Inflammatory macrophage treated with lipopolysaccharide for 4 hours (primary cell): Measurements from ENCODE around the gene RELCH.
"Not testable (repeated sequence)": the region's sequence is repeated elsewhere in the genome, so short reads cannot be mapped to it uniquely, and the experiment has no call there.

ENCODE experiments used
- DNase-seq: peaks from one replicate; pipeline ENCODE4 v3.0.0-alpha.2; 2020

The RELCH gene, protein sequence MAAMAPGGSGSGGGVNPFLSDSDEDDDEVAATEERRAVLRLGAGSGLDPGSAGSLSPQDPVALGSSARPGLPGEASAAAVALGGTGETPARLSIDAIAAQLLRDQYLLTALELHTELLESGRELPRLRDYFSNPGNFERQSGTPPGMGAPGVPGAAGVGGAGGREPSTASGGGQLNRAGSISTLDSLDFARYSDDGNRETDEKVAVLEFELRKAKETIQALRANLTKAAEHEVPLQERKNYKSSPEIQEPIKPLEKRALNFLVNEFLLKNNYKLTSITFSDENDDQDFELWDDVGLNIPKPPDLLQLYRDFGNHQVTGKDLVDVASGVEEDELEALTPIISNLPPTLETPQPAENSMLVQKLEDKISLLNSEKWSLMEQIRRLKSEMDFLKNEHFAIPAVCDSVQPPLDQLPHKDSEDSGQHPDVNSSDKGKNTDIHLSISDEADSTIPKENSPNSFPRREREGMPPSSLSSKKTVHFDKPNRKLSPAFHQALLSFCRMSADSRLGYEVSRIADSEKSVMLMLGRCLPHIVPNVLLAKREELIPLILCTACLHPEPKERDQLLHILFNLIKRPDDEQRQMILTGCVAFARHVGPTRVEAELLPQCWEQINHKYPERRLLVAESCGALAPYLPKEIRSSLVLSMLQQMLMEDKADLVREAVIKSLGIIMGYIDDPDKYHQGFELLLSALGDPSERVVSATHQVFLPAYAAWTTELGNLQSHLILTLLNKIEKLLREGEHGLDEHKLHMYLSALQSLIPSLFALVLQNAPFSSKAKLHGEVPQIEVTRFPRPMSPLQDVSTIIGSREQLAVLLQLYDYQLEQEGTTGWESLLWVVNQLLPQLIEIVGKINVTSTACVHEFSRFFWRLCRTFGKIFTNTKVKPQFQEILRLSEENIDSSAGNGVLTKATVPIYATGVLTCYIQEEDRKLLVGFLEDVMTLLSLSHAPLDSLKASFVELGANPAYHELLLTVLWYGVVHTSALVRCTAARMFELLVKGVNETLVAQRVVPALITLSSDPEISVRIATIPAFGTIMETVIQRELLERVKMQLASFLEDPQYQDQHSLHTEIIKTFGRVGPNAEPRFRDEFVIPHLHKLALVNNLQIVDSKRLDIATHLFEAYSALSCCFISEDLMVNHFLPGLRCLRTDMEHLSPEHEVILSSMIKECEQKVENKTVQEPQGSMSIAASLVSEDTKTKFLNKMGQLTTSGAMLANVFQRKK

DNA sequence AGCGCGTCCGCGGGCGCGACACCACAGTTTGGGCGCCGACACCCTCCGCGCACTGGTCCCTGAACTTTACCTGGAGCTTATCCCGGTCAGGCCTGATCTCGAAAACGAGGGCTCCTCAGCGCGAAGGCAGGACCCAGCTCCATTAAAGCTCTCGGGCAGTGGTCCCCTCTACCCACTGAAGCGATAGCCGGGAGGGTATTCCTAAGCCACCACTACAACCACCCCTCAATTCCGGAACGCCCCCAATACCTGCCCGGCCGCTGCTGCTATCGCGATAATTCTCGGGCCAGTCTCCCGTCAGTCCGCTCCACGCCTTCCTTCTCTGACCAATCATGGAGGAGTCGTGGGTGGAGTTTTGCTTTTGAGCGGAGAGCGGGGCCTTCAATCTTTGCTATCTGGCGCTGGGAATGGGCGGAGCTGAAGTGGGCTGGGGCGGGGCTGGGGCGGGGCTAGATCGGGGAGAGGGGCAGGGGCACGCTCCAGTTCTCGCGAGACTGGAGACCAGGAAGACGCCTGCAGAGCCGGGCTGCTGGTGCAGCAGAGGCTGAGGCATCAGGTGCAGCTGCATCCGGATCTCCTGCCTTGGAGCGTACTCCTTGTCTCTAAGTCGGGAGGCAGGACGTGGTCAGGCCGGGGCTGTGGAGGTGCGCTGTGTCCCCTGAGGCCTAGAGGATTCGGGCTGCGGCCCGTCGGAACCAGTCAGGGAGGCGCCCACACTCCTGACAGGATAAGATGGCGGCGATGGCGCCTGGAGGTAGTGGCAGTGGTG, at the start of gene RELCH, which contains the start of gene PIGN:
Gene RELCH, plus strand, starts transcription at position 482 of the 769 bp plus-strand sequence. Its CDS starts 251 bp downstream, at position 733.
Gene PIGN, minus strand, starts transcription at position 283 of the 769 bp plus-strand sequence. CDS start 25,703 bp downstream, outside the sequence.
- DNase-seq = peak; percentile 99

DNA sequence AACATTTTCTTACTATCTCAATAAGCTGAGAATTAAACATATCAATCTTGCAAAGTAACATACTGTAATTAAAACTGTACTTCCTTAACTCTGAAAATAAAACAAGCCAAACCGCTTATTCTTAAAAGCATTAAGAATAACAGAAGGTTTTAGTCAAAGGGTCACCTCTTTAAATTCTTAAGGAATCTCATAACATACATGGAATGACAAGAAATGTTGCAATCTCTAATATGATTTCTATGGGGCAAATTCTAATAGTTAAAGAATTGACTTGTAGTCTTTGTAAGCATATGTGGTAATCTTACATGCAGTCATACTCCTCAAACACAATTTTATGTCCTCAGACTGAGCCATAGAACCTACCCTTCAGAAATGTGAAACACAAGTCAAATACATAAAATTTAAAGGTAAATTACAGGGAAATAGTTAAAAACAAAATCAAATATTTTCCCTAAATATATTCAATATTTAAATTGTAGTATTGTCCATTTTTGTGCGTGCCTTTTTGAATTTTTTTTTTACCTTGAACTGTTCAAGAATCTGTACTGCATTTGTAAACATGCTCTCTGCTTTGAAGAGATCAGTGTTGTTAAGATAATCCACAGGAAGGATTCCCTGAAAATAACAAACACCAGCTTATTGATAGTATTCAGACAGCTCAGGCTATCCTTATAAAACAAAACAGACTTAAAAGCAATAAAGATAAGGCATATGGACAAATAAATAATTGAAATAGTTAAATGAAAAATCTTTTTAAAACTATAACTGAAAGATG, 48.4 kb upstream of the RELCH start:
- DNase-seq = no peak

DNA sequence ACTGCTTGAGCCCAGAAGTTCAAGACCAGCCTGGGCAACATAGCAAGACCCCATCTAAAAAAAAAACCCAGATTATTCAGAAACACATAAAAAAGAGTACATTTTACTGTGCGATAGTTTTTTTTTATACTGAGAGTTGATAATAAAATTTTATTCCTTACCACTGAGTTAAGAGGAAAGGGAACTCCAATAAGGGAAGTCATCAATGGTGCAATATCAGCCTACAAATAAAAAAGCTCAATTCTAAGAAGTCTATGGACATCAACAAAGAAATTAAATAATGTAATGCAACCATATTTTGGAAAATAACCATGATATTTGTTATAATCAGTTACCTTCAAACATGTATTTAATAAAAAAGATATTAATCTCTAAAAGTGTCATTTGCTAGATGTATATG, 46.8 kb upstream of the RELCH start:
- DNase-seq = peak; percentile 27

DNA sequence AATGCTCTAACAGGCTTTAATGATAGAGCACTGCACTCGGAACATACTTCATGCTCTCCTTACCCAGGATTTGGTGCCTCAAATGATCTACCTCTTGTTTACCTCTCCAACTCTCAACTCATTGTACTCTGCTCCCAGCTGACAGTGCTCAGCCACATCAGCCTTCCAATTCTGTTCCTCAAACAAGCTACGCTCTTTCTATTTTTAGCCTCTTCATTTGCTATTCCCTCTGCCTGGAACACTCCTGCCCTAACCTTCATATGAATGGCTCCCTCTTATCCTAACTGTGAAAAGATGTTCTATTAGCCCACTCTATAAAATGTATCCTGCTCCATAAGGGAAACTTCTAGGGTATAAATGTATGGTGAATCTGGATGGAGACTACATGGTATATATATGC, 42.7 kb upstream of the RELCH start:
- DNase-seq = no peak

DNA sequence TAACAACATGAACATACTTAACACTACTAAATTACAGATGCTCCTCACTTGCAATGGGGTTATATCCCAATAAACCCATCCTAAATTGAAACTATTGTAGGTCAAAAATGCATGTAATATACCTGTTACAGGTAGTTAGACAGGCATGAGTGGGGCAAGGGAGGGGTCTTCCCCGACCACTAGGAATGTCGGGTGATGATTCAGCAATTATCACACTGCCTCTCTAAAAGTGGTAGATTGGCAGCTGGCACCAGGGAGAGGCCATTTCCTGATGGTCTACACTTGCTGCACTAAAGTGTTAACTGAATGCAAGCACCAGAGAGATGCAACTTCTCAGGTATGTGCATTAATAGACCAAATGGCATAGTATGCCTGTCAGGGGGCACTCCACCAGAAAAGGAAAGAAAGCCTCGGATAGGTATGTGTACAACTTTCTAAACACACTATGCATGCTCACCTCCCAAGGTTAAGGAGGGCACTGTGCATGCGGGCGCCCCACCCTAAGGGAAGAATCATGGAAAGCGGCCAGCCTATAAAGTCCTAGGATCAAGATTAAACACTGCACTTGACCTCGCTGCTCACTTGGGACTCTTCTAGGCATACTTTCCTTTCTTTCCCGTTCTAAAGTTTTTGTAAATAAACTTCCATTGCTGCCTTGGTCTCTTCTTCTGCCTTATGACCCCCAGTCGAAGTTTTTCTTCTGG, 35.8 kb upstream of the RELCH start:
- no peak for DNase-seq

DNA sequence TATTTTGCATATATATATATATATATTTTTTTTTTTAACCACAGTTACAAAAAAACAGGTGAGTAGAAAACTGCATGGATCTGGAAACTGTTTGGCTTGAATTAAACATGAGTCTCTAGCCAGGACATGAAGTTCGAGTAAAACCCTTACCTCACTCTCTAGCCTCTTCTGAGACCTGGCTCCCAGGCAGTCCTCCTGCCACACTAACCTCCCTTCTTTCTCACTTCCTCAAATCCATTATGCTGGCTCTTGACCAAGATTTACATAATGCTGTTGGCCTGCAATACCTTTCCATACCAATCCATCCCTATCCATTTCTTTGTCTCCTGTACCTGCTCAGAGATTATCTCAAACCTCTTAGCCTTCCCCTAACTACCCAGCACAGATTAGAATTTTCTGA, 34.2 kb upstream of the RELCH start:
- DNase-seq = no peak

DNA sequence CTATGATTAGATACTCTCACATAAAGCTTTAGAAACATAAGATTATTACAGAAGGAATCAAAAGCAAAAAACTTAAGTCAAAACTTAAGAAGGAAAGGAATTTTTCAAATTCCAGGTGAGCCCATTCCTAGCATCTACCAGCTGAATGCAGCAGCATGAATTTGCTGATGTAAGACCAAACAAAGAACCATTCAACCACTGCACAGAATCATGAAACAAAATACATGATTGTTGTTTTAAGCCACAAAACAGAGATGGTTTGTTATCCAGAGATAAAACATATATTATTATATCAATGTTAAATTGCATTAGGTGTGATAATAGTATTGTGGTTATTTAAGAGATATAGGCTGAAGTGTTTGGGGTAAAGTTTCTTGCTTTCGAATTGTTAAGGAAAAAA, 29.2 kb upstream of the RELCH start:
- DNase-seq = no peak

DNA sequence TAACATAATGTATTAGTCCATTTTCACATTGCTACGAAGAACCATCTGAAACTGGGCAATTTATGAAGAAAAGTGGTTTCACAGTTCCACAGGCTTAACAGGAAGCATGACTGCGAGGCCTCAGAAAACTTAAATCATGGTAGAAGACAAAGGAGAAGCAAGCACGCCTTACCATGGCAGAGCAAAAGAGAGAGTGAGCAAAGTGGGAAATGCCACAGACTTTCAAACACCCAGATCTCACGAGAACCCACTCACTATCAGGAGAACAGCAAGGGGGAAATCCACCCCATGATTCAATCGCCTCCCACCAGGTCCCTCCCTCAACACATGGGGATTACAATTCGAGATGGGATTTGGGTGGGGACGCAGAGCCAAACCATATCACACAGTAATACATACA, 22.7 kb upstream of the RELCH start:
- no peak for DNase-seq

DNA sequence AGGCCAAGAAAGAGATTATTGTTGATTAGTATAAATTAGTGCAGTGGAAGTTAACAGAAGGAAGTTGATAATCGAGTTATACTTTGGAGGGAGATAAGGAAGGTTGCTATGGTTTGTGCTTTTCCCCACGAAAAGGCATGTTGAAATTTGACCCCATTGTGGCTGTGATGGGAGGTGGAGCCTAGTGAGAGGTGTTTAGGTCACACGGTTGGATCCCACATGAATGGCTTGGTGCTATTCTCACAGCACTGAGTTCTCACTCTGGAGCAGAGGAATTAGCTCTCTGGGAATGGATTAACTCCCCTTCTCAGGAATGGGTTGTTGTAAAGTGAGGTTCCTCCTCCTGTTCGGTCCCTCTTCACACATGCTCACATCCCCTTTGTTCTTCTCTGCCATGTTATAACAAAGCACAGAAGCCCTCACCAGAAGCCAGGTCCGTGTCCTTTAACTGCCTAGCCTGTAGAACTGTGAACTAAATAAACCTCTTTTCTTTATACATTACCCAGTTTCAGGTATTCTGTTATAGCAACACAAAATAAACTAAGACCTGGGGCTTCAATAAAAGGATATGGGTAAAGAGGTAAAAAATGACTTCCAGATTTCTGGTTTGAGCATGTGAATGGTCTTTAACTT, 22.1 kb upstream of the RELCH start:
- DNase-seq = no peak

DNA sequence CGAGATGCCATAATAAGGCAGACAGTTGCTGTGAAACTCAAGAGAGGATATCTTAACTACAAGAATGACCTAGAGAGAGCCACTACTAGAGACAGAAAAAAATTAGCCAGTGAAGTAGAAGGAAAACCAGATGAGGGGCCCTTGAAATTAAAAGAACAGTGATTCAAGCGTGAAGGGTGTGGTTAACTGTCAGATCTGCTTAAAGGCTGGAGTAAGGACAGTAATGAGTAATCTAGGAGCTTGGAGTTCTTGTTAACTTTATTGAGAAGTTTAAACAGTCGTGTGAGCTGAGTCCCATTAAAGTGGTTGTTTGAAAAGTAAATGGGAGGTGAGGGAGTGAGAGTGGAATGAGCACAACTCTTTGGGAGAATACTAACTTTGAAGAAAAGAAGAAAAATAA, 21.5 kb upstream of the RELCH start:
- DNase-seq = no peak

DNA sequence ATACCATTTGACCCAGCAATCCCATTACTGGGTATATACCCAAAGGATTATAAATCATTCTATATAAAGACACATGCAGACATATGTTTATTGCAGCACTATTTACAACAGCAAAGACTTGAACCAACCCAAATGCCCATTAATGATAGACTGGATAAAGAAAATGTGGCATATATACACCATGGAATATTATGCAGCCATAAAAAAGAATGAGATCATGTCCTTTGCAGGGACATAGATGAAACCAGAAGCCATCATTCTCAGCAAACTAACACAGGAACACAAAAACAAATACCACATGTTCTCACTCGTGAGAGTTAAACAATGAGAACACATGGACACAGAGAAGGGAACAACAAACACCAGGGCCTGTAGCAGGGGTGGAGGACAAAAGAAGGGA, 20.5 kb upstream of the RELCH start:
- DNase-seq = not testable (repeated sequence)

DNA sequence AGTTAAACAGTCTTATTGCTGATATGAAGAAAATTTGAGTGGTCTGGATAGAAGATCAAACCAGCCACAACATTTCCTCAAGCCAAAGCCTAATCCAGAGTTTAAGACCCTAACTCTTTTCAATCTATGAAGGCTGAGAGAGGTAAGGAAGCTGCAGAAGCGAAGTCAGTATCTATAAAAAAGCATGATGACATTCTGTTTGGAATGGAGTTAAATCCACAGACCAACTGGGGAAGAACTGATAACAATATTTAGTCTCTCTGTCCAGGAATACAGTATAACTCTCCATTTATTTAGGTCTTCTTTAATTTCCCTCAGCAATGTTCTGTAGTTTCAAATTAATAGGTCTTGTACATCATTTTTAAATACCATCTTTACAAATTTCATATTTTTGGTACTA, 16.2 kb upstream of the RELCH start:
- no peak for DNase-seq

DNA sequence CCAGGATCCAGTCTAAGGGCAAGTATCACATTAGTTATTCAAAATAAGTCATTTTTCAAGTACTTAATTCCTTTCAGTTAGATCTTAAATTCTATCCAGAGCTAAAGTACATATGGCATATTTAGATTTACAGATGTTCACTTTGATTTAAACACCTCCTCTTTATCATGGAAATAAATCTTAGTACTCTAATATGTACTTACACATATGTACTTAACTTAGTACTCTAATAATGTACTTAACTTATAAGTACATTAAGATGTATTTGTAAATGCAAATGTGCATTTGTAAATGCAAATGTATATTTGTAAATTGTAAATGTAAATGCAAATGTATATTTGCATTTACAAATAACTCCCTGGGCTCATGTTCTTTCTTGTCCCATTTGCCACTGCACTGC, 14.8 kb upstream of the RELCH start:
- DNase-seq = no peak

DNA sequence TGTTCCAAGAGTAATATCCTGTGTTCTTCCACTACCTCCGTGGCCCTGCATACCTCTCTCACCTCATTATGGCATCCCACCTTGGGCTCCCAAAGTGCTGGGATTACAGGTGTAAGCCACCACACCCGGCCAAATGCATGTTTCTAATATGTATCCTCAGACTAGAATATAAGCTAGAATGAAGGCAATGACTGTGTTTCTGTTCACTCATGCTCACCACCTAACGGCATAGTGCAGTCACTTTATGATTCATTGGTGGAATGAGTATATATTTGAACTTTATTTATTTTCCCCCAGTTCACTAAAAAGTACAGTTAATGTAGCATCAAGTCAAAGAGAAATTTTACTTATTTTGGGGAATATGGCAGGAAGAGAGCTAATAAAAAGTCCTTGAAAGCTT, 11.5 kb upstream of the RELCH start:
- no peak for DNase-seq

DNA sequence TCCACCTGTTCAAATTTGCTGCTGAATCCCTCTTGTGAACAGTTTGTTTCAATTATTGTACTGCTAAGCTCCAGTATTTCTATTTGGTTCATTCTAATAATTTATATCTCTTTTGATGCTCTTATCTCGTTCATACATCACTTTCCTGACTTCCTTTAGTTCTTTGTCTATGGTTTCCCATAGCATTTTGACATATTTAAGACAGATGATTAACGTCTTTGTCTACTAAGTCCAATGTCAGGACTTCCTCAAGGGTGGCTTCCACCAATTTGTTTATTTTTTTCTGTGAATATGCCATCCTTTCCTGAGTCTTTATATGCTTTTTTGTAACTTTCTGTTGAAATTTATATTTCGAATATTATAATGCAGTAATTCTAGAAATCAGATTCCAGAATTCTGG, 9.8 kb upstream of the RELCH start:
- no peak for DNase-seq

DNA sequence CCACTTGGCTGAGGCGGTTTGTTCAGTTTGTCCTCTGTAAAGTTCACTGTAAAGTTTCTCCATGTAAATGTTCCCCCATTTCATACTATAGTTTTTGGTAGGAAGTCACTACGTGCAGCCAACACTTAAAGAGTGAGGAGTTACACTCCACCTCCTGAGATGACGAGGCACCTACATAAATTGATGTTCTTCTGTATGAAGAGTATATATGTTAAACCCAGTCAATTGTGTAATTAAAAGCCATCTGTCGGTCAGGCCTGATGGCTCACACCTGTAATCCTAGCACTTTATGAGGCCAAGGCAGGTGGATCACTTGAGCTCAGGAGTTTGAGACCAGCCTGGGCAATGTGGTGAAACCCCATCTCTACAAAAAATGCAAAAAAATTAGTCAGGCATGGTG, 7.8 kb upstream of the RELCH start:
- no peak for DNase-seq

DNA sequence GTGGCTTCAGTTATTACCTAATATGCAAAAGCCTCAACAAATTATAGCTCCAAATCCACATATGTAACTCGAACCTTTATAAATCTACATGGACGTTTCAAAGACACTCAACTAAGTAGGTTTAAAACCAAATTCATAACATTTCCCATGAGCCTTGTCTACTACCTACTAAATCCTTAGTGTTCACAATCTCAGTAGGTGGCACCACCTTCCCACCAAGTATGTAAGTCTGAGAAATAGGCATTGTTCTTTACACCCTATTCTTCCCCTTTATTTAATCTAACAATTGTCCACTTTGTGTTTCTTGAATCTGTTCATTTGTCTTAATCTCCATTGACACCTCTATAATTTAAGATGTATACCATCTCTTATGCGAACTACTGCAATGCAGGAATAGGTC, 4.8 kb upstream of the RELCH start:
- DNase-seq = no peak

DNA sequence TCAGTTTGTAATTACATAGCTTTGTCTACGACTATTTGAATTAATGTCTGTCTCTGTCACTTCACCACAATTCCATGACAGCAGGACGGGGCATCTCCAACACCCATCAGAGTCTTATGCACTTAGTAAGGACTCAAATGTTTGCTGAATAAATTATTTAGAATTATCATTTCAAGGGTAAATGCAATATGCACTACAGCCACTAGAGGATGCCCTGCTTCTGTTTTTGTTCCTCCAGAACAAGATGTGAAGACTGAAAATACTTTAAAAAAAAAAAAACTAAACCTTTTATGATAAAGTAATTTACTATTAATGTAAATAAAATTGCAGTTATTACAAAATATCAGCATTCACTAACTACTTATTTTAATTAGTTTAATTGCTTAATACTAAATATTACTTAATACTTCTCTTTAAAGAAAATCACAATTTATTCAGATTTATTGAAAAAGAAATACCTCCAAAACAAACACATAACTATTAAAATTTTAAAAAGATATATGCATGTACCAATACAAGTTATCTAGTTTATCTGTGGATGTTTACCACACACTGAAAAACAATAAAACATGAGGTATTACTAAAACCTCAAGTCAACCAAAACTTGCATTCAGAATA, 3.4 kb upstream of the RELCH start:
- DNase-seq = peak; percentile 71

DNA sequence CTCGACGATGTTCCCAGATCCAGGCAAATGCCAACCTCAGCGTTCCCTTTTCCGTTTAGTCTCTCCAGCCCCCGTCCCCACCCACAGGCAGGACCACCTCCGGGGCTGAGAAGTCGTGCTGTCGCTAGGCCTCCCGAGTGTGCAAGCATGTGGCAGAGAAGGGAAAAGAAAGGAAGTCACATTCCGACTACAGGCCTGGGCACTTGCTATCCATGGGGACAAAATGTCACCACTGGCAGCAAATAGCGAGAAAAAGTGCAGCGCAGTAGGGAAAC, 619 bp upstream of the RELCH start:
- DNase-seq = peak; percentile 49
